SK-N-SH (cell line): Measurements from ENCODE around the gene TTC23L. TPM values are rescaled to one million over a fixed set of nuclear protein-coding genes. Genes with fewer than 3 reads are reported as not detected.
A peak's percentile ranks its signal among the peaks of the same experiment; 100 is the strongest.

Experiments
- CTCF ChIA-PET: fragments of 300-600, 350-600 bp; formaldehyde crosslinking; extraction: SDS; loops from one replicate; lab custom pipeline; 2021; lab: Yijun Ruan, JAX
- POLR2A ChIA-PET: fragments of 350-600 bp; sonication (Branson Sonifier 250); formaldehyde crosslinking; extraction: SDS; loops from one replicate; lab custom pipeline; 2020; ENCODE audit warnings: antibody characterized with exemption, inconsistent platforms; lab: Yijun Ruan, JAX
- DNase-seq: peaks from one replicate; pipeline ENCODE4 v3.0.0; 2012
- H2AFZ ChIP-seq: fragments of 200-600 bp; sonication (generic); 2 replicates; pipeline ENCODE4 v1.8.1; 2016; ENCODE audit warnings: antibody characterized with exemption, mild to moderate bottlenecking, low read depth
- H3F3A ChIP-seq: fragments of 200-600 bp; sonication (generic); replicated peaks from 2 replicates; pipeline ENCODE3; 2016; ENCODE audit warnings: antibody characterized with exemption, mild to moderate bottlenecking; ENCODE audit not compliant: insufficient read depth
- H3K27ac ChIP-seq, 2 experiments: fragments of 200-500 bp in 1 of 2; fragments of 200-600 bp in 1 of 2; sonication (Bioruptor generic) in 1 of 2; sonication (generic), shearing (Covaris generic) in 1 of 2; 2 replicates each; pipeline versions ENCODE4 v1.5.1 to v1.6.1; 2014 to 2016; ENCODE audit warnings: low read depth in 2 of 2, inconsistent platforms in 1 of 2, low read length in 1 of 2, mild to moderate bottlenecking in 1 of 2, mixed read lengths in 1 of 2
- H3K27me3 ChIP-seq: fragments of 200-600 bp; sonication (generic), shearing (Covaris generic); 2 replicates; pipeline ENCODE4 v1.6.1; 2016; ENCODE audit warnings: mixed run types; ENCODE audit not compliant: insufficient read depth
- H3K36me3 ChIP-seq, 2 experiments: fragments of 200-500 bp in 1 of 2; fragments of 200-600 bp in 1 of 2; sonication (Bioruptor generic) in 1 of 2; sonication (generic) in 1 of 2; replicated peaks in 1 of 2; 2 replicates each; pipeline versions ENCODE3 to v1.5.1; 2014 to 2016; ENCODE audit warnings: low read length in 1 of 2, mild to moderate bottlenecking in 1 of 2; ENCODE audit not compliant: insufficient read depth in 2 of 2, control insufficient read depth in 1 of 2
- H3K4me1 ChIP-seq, 2 experiments: fragments of 200-500 bp in 1 of 2; fragments of 200-600 bp in 1 of 2; sonication (Bioruptor generic) in 1 of 2; sonication (generic), shearing (Covaris generic) in 1 of 2; 2 replicates each; pipeline versions ENCODE4 v1.5.1 to v1.6.1; 2014 to 2016; ENCODE audit warnings: low read depth in 1 of 2, low read length in 1 of 2, mixed run types in 1 of 2; ENCODE audit not compliant: insufficient read depth in 2 of 2, control insufficient read depth in 1 of 2
- H3K4me2 ChIP-seq: fragments of 200-600 bp; sonication (generic), shearing (Covaris generic); 2 replicates; pipeline ENCODE4 v1.6.1; 2017; ENCODE audit warnings: mixed run types
- H3K4me3 ChIP-seq, 2 experiments: fragments of 200-500 bp in 1 of 2; fragments of 200-600 bp in 1 of 2; sonication (Bioruptor generic) in 1 of 2; sonication (generic), shearing (Covaris generic) in 1 of 2; 2 replicates each; pipeline versions ENCODE4 v1.5.1 to v1.8.1; 2014 to 2016; ENCODE audit warnings: low read depth in 2 of 2, inconsistent platforms in 1 of 2, low read length in 1 of 2, mild to moderate bottlenecking in 1 of 2, mixed read lengths in 1 of 2, moderate library complexity in 1 of 2
- H3K79me2 ChIP-seq: fragments of 200-600 bp; sonication (generic); 2 replicates; pipeline ENCODE4 v1.8.1; 2017; ENCODE audit warnings: mild to moderate bottlenecking; ENCODE audit not compliant: insufficient read depth
- H3K9ac ChIP-seq: fragments of 200-600 bp; sonication (generic); 2 replicates; pipeline ENCODE4 v1.6.1; 2017; ENCODE audit warnings: mixed run types
- H3K9me2 ChIP-seq: fragments of 200-600 bp; sonication (generic); 2 replicates; pipeline ENCODE4 v1.6.1; 2017; ENCODE audit warnings: mixed run types
- H3K9me3 ChIP-seq: fragments of 200-600 bp; sonication (generic); 2 replicates; pipeline ENCODE4 v1.6.1; 2017; ENCODE audit warnings: mixed run types, mild to moderate bottlenecking, moderate library complexity
- H4K20me1 ChIP-seq: fragments of 200-600 bp; sonication (generic); 2 replicates; pipeline ENCODE4 v1.6.1; 2017; ENCODE audit warnings: mild to moderate bottlenecking, mixed run types; ENCODE audit not compliant: insufficient read depth
- CHD2 ChIP-seq: fragments of 150-350 bp; IDR thresholded peaks from 2 replicates; pipeline ENCODE4 v1.6.1; 2018; ENCODE audit warnings: low read length; ENCODE audit not compliant: partially characterized antibody
- ELF1 ChIP-seq: IDR thresholded peaks from 2 replicates; pipeline ENCODE4 v1.4.0; 2012
- EP300 ChIP-seq, 2 experiments: IDR thresholded peaks; 2 replicates each; pipeline versions ENCODE4 v1.4.0 to v1.6.1; 2012; ENCODE audit warnings: borderline replicate concordance in 1 of 2, low read depth in 1 of 2, low read length in 1 of 2
- EZH2phosphoT487 ChIP-seq: fragments of 200-600 bp; sonication (generic); IDR thresholded peaks from 2 replicates; pipeline ENCODE4 v1.6.1; 2017; ENCODE audit warnings: low read depth, mixed run types, mild to moderate bottlenecking, antibody characterized with exemption, moderate library complexity, borderline replicate concordance
- FOXM1 ChIP-seq: IDR thresholded peaks from 2 replicates; pipeline ENCODE4 v1.4.0; 2012; ENCODE audit warnings: low read depth, mild to moderate bottlenecking
- GATA2 ChIP-seq: sonication (generic); formaldehyde crosslinking; IDR thresholded peaks from 2 replicates; pipeline ENCODE4 v1.5.0; 2020; ENCODE audit warnings: mild to moderate bottlenecking, missing genetic modification reagents
- JUND ChIP-seq: IDR thresholded peaks from 2 replicates; pipeline ENCODE4 v1.4.0; 2012
- MXI1 ChIP-seq: IDR thresholded peaks from 2 replicates; pipeline ENCODE4 v1.6.1; 2012; ENCODE audit warnings: mild to moderate bottlenecking, low read depth, low read length, improper control_type of control experiment
- POLR2AphosphoS5 ChIP-seq: IDR thresholded peaks from 2 replicates; pipeline ENCODE4 v1.6.1; 2012; ENCODE audit warnings: low read depth, low read length
- RAD21 ChIP-seq: IDR thresholded peaks from 2 replicates; pipeline ENCODE4 v1.6.1; 2012; ENCODE audit warnings: mild to moderate bottlenecking, low read length
- RCOR1 ChIP-seq: fragments of 150-350 bp; IDR thresholded peaks from 2 replicates; pipeline ENCODE4 v1.6.1; 2017; ENCODE audit warnings: antibody characterized with exemption, low read length
- RFX5 ChIP-seq: IDR thresholded peaks from 2 replicates; pipeline ENCODE4 v1.6.1; 2012; ENCODE audit warnings: mild to moderate bottlenecking, improper control_type of control experiment, low read length
- RXRA ChIP-seq: IDR thresholded peaks from 2 replicates; pipeline ENCODE4 v1.4.0; 2012; ENCODE audit warnings: low read depth, mild to moderate bottlenecking, borderline replicate concordance
- SMC3 ChIP-seq: IDR thresholded peaks from 2 replicates; pipeline ENCODE4 v1.6.1; 2012; ENCODE audit warnings: low read depth, low read length, improper control_type of control experiment
- TAF1 ChIP-seq: IDR thresholded peaks from 2 replicates; pipeline ENCODE4 v1.6.1; 2012; ENCODE audit warnings: low read depth, mild to moderate bottlenecking, low read length, moderate library complexity, borderline replicate concordance
- YY1 ChIP-seq: IDR thresholded peaks from 2 replicates; pipeline ENCODE4 v1.4.0; 2012; ENCODE audit warnings: low read depth, mild to moderate bottlenecking
- WGBS: methylation state at CpG from one replicate; pipeline ENCODE4 v1.1.6; 2017; ENCODE audit warnings: low lambda C conversion rate; 5-methylcytosine and 5-hydroxymethylcytosine counted together
- polyA plus RNA-seq, 3 experiments: library from polyadenylated mRNA; depleted of rRNA; stranded (reverse); fragments of >200 nt; gene quantifications; 2 replicates each; pipeline ENCODE4 v1.2.3, GENCODE V29; 2012
- TF ChIP-seq, protein P1 (sequence below): IDR thresholded peaks from 2 replicates; pipeline ENCODE4 v1.4.0; 2012; ENCODE audit warnings: low read depth, borderline replicate concordance
- TF ChIP-seq, protein P2 (sequence below): fragments of 150-350 bp; IDR thresholded peaks from 2 replicates; pipeline ENCODE4 v1.6.1; 2017; ENCODE audit warnings: antibody characterized with exemption, low read length, low read depth, borderline replicate concordance
- TF ChIP-seq, protein P3 (sequence below): IDR thresholded peaks from 2 replicates; pipeline ENCODE4 v1.4.0; 2012; ENCODE audit warnings: low read depth

TTC23L gene
- polyA plus RNA-seq, 1 of the 3 experiments (the other 2 are of a cell fraction): 0.49 TPM

DNA sequence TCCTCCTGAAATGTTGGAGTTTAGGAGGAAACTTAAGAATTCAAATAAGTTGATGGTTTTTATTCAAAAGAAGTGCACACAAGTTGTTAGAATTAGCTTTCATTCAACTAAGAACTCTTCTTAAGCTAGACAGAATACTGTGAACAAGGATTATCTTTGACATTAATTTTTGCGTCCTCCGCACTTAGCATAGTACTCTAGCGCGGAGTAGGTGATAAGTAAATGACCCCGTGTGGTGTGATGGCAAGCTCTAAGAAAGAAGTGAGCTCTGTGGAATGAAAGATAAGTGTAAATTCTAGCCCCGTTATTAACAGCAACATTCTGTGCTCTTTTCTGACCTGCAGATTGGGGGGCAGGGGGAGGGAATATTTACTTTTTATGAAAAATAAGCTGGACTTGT lies 77.6 kb downstream of the TTC23L start:
- Histone ChIP-seq H3K9ac (peak overlapping the region; percentile 88), H3K4me3 (peak overlapping the region; percentile 96 to 100), H3F3A (peaks cover 15% of the 10 kb centered on the region), H3K79me2 (peaks cover 97% of the 10 kb centered on the region), H3K36me3 (peaks cover 36 to 42% of the 10 kb centered on the region in 2 experiments), H2AFZ (no peak overlapping the region), H3K4me2 (peak overlapping the region; percentile 78), H3K27ac (peak overlapping the region in 1 of 2 experiments; percentile 83; a peak in 2 of 4 replicates), H4K20me1 (no peaks in the 10 kb centered on the region), H3K9me3 (no peaks in the 10 kb centered on the region), H3K27me3 (no peaks in the 10 kb centered on the region), H3K9me2 (no peaks in the 10 kb centered on the region), H3K4me1 (peaks cover 12 to 16% of the 10 kb centered on the region in 2 experiments)
- CTCF ChIA-PET: interaction anchor here (0.9 to 1.6 kb wide), 2 partner anchors 14 to 19 kb away, joined by 3 to 4 read pairs; no protein-coding TSS in a partner anchor
- TF ChIP-seq GATA2 (CRISPR knock-in tag): no peak
- no peak for TF ChIP-seq ELF1
- no peak for TF ChIP-seq CHD2
- TF ChIP-seq, protein P1, sequence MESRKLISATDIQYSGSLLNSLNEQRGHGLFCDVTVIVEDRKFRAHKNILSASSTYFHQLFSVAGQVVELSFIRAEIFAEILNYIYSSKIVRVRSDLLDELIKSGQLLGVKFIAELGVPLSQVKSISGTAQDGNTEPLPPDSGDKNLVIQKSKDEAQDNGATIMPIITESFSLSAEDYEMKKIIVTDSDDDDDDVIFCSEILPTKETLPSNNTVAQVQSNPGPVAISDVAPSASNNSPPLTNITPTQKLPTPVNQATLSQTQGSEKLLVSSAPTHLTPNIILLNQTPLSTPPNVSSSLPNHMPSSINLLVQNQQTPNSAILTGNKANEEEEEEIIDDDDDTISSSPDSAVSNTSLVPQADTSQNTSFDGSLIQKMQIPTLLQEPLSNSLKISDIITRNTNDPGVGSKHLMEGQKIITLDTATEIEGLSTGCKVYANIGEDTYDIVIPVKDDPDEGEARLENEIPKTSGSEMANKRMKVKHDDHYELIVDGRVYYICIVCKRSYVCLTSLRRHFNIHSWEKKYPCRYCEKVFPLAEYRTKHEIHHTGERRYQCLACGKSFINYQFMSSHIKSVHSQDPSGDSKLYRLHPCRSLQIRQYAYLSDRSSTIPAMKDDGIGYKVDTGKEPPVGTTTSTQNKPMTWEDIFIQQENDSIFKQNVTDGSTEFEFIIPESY: no peak
- TF ChIP-seq RCOR1: no peak
- TF ChIP-seq FOXM1: no peak
- no peak for TF ChIP-seq RFX5
- TF ChIP-seq TAF1: no peak; the same call in 1 of the 2 replicates
- TF ChIP-seq POLR2AphosphoS5: no peak
- TF ChIP-seq JUND: no peak
- no peak for TF ChIP-seq MXI1
- WGBS: 5% methylated on average over 6 of the region's 6 CpGs
- no peak for DNase-seq
- POLR2A ChIA-PET: interaction anchor here (0.9 to 1.8 kb wide), 2 partner anchors 13 kb away, joined by 4 to 32 read pairs; partner anchors contain the start of gene DNAJC21

DNA sequence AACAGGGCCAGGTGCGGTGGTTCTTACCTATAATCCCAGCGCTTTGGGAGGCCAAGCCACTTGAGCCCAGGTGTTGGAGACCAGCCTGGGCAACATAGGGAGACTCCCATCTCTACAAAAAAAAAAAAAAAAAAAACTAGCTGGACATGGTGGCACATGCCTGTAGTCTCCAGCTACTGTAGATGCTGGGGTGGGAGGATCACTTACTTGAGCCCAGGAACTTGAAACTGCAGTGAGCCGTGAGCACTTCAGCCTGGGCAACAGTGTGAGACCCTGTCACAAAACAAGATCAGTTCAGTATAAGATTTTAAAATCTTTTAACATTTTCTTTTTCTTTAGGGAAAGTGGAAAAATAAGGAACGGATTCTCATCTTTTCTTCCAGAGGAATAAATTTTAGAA lies 79.1 kb downstream of the TTC23L start:
- Histone ChIP-seq H3F3A (peaks cover 27% of the 10 kb centered on the region), H4K20me1 (no peaks in the 10 kb centered on the region), H3K9ac (no peak overlapping the region), H3K36me3 (peaks cover 38 to 48% of the 10 kb centered on the region in 2 experiments), H3K4me1 (peaks cover 12 to 16% of the 10 kb centered on the region in 2 experiments), H3K4me3 (no peak overlapping the region), H3K27me3 (no peaks in the 10 kb centered on the region), H3K79me2 (peaks cover 90% of the 10 kb centered on the region), H3K9me2 (no peaks in the 10 kb centered on the region), H2AFZ (no peak overlapping the region), H3K9me3 (no peaks in the 10 kb centered on the region), H3K4me2 (peak overlapping the region; percentile 78; the same call in 1 of the 2 replicates), H3K27ac (no peak overlapping the region)
- no peak for DNase-seq
- CTCF ChIA-PET: interaction anchor here (1.3 kb wide), 1 partner anchor 85 kb away, joined by 5 read pairs; no protein-coding TSS in a partner anchor
- POLR2A ChIA-PET: no interaction called here
- 93% methylated on average over 4 of the region's 4 CpGs for WGBS
- TF ChIP-seq RAD21 (no peak), SMC3 (no peak), RXRA (no peak), YY1 (no peak), EP300 (IDR thresholded peaks at IDR 0.05; ENCODE audit: borderline replicate concordance in 1 of 2, low read depth in 1 of 2, low read length in 1 of 2) (no peak), EZH2phosphoT487 (no peak)
- TF ChIP-seq, protein P2, sequence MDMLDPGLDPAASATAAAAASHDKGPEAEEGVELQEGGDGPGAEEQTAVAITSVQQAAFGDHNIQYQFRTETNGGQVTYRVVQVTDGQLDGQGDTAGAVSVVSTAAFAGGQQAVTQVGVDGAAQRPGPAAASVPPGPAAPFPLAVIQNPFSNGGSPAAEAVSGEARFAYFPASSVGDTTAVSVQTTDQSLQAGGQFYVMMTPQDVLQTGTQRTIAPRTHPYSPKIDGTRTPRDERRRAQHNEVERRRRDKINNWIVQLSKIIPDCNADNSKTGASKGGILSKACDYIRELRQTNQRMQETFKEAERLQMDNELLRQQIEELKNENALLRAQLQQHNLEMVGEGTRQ: no peak
- TF ChIP-seq, protein P3, sequence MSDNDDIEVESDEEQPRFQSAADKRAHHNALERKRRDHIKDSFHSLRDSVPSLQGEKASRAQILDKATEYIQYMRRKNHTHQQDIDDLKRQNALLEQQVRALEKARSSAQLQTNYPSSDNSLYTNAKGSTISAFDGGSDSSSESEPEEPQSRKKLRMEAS: no peak
